ENCODE results near the gene GPR173.
A peak's percentile ranks its signal among the peaks of the same experiment; 100 is the strongest.

GPR173 gene

DNA sequence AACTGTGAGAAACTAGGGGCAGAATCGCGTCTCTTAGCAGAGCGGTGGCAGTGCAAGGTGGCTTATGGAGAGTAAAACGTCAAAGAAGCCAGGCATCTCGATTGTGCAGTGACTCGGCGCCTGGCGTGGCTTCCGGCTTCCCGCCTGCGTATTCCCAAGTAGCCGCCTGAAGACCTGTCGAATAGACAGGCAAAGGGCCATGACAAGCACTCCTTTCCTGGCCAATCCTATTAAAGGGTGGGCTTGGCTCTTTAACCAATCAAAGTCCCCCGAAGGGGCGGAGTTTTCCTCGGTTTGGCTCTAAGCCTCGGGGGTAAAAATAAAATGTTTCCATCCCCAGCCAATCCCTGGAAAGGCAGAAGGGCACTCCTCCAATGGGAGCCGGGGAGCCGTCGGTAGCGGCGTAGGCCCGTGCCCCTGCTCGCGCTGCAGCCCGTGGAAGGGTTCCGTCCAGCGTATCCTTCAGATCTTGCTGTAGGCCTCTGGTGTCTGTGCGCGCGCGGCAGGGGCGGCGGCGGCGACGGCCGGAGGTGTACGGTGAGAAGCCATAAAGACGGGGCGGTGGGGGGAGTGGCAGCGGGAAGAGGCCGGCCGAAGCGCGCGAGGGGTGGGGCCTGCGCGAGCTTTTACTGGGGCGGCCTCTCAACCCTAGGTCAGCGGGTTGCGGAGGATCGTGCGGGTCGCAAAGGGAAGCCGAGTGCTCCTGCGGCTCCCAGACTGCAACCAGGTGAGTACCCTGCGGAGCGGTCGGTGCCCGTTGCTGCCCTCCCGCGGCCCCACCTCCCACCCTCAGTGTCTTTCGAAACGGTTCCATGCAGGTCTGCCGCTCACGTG is 45.4 kb downstream of the GPR173 start, which contains the start of gene KANTR:
Gene KANTR (plus strand): TSS at position 395 of the 834 bp plus-strand sequence. CDS start 30,131 bp downstream, outside the sequence.
- H3K4me1 Mint-ChIP-seq: peaks cover 11% of the 10 kb centered on the region
- ATAC-seq: peak; percentile 96

DNA sequence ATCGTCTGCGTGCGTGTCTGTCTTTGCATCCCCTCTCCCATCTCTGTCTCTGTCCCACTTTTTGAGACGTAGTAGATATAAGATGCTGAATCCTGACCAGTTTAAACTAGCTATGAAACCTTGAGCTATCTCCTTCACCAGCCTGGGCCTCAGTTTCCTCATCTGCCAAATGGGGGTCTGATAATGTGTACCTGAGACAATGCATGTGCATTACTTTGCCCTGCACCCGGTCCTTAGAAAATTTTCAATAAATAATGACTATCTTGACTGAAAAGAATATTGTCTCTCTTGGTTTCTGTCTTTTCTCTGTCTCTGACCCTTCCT is 46.0 kb downstream of the GPR173 start:
- H3K27ac Mint-ChIP-seq: peak overlapping the region; percentile 88
- ATAC-seq: no peak
- no peaks in the 10 kb centered on the region for H3K9me3 Mint-ChIP-seq
- H3K36me3 Mint-ChIP-seq: no peaks in the 10 kb centered on the region
- no peaks in the 10 kb centered on the region for H3K27me3 Mint-ChIP-seq
- H3K4me1 Mint-ChIP-seq: peaks cover 9% of the 10 kb centered on the region
- H3K4me3 Mint-ChIP-seq: peak overlapping the region; percentile 90

More for the DNA sequence above, 45.4 kb downstream of the GPR173 start, which contains the start of gene KANTR:
- no peaks in the 10 kb centered on the region for H3K27me3 Mint-ChIP-seq
- H3K9me3 Mint-ChIP-seq: no peaks in the 10 kb centered on the region
- H3K27ac Mint-ChIP-seq: peak within 1 kb of the TSS; percentile 88
- no peaks in the 10 kb centered on the region for H3K36me3 Mint-ChIP-seq
- peak within 1 kb of the TSS; percentile 90 for H3K4me3 Mint-ChIP-seq

DNA sequence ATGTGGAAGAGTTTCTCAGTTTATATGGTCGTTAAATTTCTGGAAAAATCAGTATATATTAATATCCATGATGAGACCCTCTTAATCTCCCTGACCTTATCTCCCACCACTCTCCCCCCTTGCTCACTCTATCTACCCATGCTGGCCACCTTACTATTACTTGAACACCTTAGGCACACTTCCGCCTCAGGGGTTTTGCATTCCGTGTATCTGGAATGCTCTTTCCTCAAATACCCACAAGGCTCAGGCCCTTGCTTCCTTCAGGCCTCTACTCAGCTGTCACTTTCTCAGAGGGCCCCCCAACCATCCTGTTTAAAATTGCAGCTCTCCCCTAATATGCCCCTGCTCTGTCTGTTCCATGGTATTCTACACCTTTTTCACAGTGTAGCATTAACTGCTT is 47.2 kb downstream of the GPR173 start:
- no peaks in the 10 kb centered on the region for H3K36me3 Mint-ChIP-seq
- peaks cover 9% of the 10 kb centered on the region for H3K4me1 Mint-ChIP-seq
- H3K27ac Mint-ChIP-seq: no peak overlapping the region
- H3K4me3 Mint-ChIP-seq: no peak overlapping the region
- no peaks in the 10 kb centered on the region for H3K9me3 Mint-ChIP-seq
- no peak for ATAC-seq
- no peaks in the 10 kb centered on the region for H3K27me3 Mint-ChIP-seq

DNA sequence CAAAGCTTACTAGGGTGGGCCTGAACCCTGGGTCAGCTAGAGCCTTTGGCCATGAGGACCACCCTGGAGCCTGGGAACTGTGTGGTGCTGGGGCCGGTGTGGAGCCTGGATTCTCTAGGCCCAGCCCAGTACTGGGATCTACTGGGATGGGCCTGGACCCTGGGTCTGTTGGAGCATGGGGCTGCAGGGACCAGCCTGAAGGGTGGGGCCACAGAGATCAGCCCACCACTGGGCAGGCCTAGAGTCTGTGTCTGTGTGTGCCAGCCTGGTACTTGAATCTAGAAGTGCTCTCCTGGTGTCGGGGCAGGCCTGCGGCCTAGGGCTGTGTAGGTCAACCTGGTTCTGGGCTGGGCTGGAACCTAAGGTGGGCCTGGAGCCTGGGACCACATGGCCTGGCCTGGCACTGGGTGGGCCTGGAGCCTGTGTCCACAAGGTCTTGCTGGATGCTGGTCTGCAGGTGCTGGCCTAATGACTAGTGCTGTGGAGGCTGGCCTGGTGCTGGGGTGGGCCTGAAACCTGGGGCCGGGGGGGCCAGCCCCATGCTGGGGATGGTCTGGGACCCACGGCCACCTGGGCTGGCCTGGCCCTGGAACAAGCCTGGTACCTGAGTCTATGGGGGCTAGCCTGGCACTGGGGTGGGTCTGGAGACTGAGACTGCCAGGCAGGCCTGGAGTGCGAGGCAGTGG is 66.4 kb downstream of the GPR173 start:
- H3K4me1 Mint-ChIP-seq: peaks cover 14% of the 10 kb centered on the region
- H3K36me3 Mint-ChIP-seq: peaks cover 12% of the 10 kb centered on the region
- no peak overlapping the region for H3K27ac Mint-ChIP-seq
- ATAC-seq: no peak
- no peak overlapping the region for H3K4me3 Mint-ChIP-seq
- H3K9me3 Mint-ChIP-seq: no peaks in the 10 kb centered on the region
- H3K27me3 Mint-ChIP-seq: no peaks in the 10 kb centered on the region

DNA sequence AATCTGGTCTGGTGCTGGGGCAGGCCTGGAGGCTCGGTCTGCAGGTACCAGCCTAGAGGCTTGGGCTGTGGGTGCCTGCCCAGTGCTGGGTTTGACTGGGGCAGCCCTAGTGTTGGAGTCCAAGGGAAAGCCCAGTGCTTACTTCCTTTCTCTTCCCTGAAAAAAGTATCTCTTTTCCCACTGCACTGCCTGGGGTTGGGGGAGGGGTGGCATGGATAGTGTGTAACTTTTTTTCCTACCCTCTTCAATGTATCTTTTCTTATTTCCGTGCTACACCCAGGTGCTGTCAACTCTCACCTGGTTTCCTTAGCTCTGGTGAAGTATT is 66.9 kb downstream of the GPR173 start:
- peaks cover 12% of the 10 kb centered on the region for H3K36me3 Mint-ChIP-seq
- peak overlapping the region; percentile 27 for H3K27ac Mint-ChIP-seq
- H3K4me3 Mint-ChIP-seq: no peak overlapping the region
- H3K27me3 Mint-ChIP-seq: no peaks in the 10 kb centered on the region
- H3K4me1 Mint-ChIP-seq: peaks cover 14% of the 10 kb centered on the region
- ATAC-seq: no peak
- H3K9me3 Mint-ChIP-seq: no peaks in the 10 kb centered on the region

DNA sequence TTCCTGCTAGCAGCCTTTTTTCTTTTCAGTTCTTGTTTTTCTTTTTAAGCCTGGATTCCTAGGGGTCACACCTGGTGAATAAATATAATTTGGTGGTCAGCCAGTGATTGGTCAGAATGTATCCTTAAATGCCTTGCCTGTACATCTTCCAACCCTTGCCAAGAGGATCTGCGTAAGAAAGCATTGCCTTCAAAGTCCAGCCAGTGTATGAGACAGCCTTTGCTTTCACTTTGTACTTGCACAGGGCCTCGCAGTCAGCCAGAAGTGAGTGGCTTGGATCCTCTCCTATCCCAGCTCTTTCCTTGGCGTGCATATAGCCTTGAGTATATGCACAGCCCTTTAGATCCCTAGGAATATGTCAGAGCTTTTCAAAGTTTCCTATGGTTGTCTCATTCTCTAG is 67.5 kb downstream of the GPR173 start:
- H3K4me3 Mint-ChIP-seq: no peak overlapping the region
- H3K36me3 Mint-ChIP-seq: peaks cover 12% of the 10 kb centered on the region
- no peak for ATAC-seq
- no peaks in the 10 kb centered on the region for H3K9me3 Mint-ChIP-seq
- peak overlapping the region; percentile 27 for H3K27ac Mint-ChIP-seq
- H3K27me3 Mint-ChIP-seq: no peaks in the 10 kb centered on the region
- peaks cover 14% of the 10 kb centered on the region for H3K4me1 Mint-ChIP-seq

GRCh38 chrX:53122013-53122412 is 73.4 kb downstream of the GPR173 start:
- Mint-ChIP-seq H3K27ac (no peak overlapping the region), H3K4me1 (peaks cover 14% of the 10 kb centered on the region), H3K4me3 (no peak overlapping the region), H3K27me3 (no peaks in the 10 kb centered on the region), H3K36me3 (peaks cover 26% of the 10 kb centered on the region), H3K9me3 (peaks cover 6% of the 10 kb centered on the region)
- ATAC-seq: no peak

DNA sequence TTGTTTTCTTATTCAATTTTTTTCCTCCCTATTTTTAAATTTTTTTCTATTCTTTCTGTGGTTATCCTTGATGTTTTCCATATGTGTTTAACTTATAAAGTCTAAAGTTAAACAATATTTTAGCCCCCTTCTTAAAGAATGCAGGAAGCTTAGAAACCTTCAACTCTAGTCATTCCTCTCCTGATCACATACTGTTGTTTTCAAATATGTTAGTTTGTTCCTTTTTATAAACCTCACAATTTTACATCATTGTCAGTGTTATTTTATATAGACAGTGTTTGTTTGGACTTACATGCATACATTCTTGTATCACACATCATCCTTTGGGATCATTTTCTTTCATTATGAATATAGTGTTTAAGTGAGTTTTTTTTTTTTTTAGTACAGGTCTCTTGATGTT is 76.9 kb downstream of the GPR173 start:
- Mint-ChIP-seq H3K27ac (no peak overlapping the region), H3K36me3 (peaks cover 28% of the 10 kb centered on the region), H3K4me1 (peaks cover 16% of the 10 kb centered on the region), H3K27me3 (no peaks in the 10 kb centered on the region), H3K9me3 (peaks cover 6% of the 10 kb centered on the region), H3K4me3 (no peak overlapping the region)
- ATAC-seq: no peak

GRCh38 chrX:53126377-53126776 is 77.8 kb downstream of the GPR173 start:
- Mint-ChIP-seq H3K36me3 (peaks cover 28% of the 10 kb centered on the region), H3K9me3 (peaks cover 6% of the 10 kb centered on the region), H3K27ac (no peak overlapping the region), H3K4me1 (peaks cover 16% of the 10 kb centered on the region), H3K27me3 (no peaks in the 10 kb centered on the region), H3K4me3 (no peak overlapping the region)
- no peak for ATAC-seq

DNA sequence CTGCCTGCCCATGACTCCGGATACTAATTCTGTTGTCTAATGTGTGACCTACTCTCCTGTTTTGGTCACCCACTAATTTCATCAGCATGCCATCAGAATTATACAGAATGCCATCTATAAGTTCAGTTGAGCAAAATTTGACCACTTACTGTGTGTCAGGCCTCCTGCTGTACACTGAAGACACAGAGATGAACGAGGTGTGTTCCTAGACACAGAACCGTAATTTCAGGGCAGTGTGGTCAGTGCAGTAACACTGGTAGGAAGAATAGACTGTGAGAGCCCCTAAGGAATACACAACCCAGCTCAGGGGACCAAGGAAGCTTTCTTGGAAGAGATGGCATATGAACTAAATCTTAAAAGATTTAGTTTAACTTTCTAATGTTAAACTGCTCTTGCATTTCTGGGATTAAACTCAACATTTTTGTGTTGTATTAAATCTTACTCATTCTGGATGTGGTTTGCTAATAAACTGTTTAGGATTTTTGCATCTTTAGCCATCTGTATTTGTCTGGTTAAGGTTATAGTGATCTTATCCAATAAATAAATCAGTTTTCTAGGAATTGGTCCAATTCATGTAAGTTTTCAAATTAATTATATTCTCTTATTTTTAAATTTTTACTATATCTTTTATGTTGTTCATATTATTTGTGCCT is 79.6 kb downstream of the GPR173 start:
- peaks cover 37% of the 10 kb centered on the region for H3K36me3 Mint-ChIP-seq
- no peaks in the 10 kb centered on the region for H3K27me3 Mint-ChIP-seq
- no peak overlapping the region for H3K4me3 Mint-ChIP-seq
- ATAC-seq: no peak
- peaks cover 6% of the 10 kb centered on the region for H3K9me3 Mint-ChIP-seq
- no peak overlapping the region for H3K27ac Mint-ChIP-seq
- H3K4me1 Mint-ChIP-seq: peaks cover 16% of the 10 kb centered on the region
